ENCODE results near the gene IGSF3. TPM values are rescaled to one million over a fixed set of nuclear protein-coding genes. Genes with fewer than 3 reads are reported as not detected.

IGSF3 gene
- total and polyA plus RNA-seq, 3 donors from 2014 or later: 12.6 to 27.2 (median 15.4) TPM

- Histone ChIP-seq H3K4me1 (no peaks in the 10 kb centered on the region), H3K4me3 (no peak overlapping the region), H3K36me3 (ENCODE audit: low read depth, missing control alignments) (no peaks in the 10 kb centered on the region), H3K27me3 (no peaks in the 10 kb centered on the region), H3K9me3 (no peaks in the 10 kb centered on the region), H3K27ac (no peak overlapping the region)
- WGBS, 2 donors: 68 to 71% methylated on average over 4 of the region's 4 CpGs
- TF ChIP-seq CTCF (IDR thresholded peaks at IDR 0.05) (no peak), POLR2A (IDR thresholded peaks at IDR 0.05) (no peak)
- no peak for DNase-seq
- intact Hi-C loops (cut with DNase I; ENCODE audit: low total_unique reads): no loop called here
Measured at GRCh38 chr1:116697548-116698243, 30.2 kb upstream of the IGSF3 start.

DNA sequence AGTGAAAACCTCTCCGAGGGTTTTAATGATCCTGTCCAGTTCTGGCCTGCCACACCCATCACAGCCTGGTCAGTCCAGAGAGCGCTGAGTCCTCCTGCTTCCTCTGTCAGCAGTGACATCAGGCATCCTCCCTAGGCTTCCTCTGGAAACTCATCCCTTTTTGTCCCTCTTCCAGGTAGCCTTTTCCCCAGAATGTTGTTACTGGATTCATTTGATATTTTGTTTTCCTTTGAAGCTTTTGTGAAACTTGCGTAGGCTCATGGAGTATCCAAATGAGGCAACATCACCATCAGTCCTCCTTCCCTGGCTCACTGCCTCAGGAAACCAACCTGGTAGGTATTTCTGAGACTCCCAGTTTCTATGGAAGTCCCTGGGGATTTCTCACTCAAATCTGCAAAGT lies 27.0 kb upstream of the IGSF3 start:
- Histone ChIP-seq H3K27me3 (no peaks in the 10 kb centered on the region), H3K36me3 (ENCODE audit: low read depth, missing control alignments) (no peaks in the 10 kb centered on the region), H3K4me3 (no peak overlapping the region), H3K27ac (no peak overlapping the region), H3K4me1 (no peaks in the 10 kb centered on the region), H3K9me3 (no peaks in the 10 kb centered on the region)
- TF ChIP-seq CTCF (IDR thresholded peaks at IDR 0.05) (no peak), POLR2A (IDR thresholded peaks at IDR 0.05) (no peak)
- DNase-seq: no peak
- WGBS, 2 donors: 66 to 73% methylated on average over 3 of the region's 3 CpGs
- intact Hi-C loops (cut with DNase I; ENCODE audit: low total_unique reads): no loop called here

GRCh38 chr1:116693759-116694480 lies 26.4 kb upstream of the IGSF3 start:
- H3K4me3 ChIP-seq: no peak overlapping the region
- H3K4me1 ChIP-seq: no peaks in the 10 kb centered on the region
- H3K27ac ChIP-seq: no peak overlapping the region
- no peaks in the 10 kb centered on the region for H3K9me3 ChIP-seq
- 86 to 93% methylated on average over 5 of the region's 5 CpGs for WGBS, 2 donors
- no peak for DNase-seq
- H3K36me3 ChIP-seq (ENCODE audit: low read depth, missing control alignments): no peaks in the 10 kb centered on the region
- TF ChIP-seq POLR2A (IDR thresholded peaks at IDR 0.05) (no peak), CTCF (IDR thresholded peaks at IDR 0.05) (no peak)
- intact Hi-C loops (cut with DNase I; ENCODE audit: low total_unique reads): no loop called here
- no peaks in the 10 kb centered on the region for H3K27me3 ChIP-seq

DNA sequence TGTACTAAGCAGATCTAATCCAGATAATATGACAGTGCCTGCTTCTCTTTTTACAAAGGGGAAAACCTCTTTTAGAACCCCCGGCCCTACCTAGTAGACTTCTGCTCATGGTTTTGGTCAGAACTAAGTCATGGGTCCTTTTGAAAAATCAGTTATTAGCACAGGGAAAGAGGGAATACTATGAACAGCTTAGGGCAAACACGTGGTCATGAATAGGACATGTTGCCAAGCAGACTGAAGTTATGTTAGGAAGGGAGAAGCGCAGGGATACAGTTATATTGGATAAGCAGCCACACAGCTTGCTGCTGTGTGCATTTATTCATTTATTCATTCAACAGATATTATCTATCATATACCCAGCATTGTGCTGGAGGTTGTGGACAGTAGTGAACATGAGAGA lies 25.3 kb upstream of the IGSF3 start:
- Histone ChIP-seq H3K4me3 (no peak overlapping the region), H3K27ac (no peak overlapping the region), H3K36me3 (ENCODE audit: low read depth, missing control alignments) (no peaks in the 10 kb centered on the region), H3K27me3 (no peaks in the 10 kb centered on the region), H3K9me3 (no peaks in the 10 kb centered on the region), H3K4me1 (no peaks in the 10 kb centered on the region)
- intact Hi-C loops (cut with DNase I; ENCODE audit: low total_unique reads): no loop called here
- WGBS, 2 donors: 72% methylated on average over 3 of the region's 3 CpGs
- no peak for DNase-seq
- TF ChIP-seq CTCF (IDR thresholded peaks at IDR 0.05) (no peak), POLR2A (IDR thresholded peaks at IDR 0.05) (no peak)

Data from testis (tissue), 3 donors.